NB4 (cell line): Measurements from ENCODE around the gene TMED1.

ENCODE experiments used
- POLR2A ChIP-seq: IDR thresholded peaks from 2 replicates; pipeline ENCODE4 v1.6.1; 2011; ENCODE audit warnings: mild to moderate bottlenecking; ENCODE audit not compliant: insufficient read length; ENCODE audit errors: extremely low read depth
- TF ChIP-seq, protein P1 (sequence below): IDR thresholded peaks from one replicate; pipeline ENCODE4 v1.5.1; 2012; ENCODE audit warnings: low read depth, low read length

DNA sequence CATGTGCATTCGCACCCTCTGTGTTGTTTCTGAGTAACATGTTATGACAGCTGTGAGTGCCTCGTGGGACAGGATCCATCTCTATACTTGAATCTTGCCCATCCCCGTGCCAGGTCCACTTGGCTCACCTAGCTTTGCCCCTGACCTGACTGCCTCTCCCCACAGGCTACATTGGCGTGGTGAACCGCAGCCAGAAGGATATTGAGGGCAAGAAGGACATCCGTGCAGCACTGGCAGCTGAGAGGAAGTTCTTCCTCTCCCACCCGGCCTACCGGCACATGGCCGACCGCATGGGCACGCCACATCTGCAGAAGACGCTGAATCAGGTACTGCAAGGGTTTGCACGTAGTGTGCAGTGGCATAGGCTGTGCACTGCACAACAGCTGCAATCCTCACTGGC, 53.2 kb downstream of the TMED1 start:
- TF ChIP-seq, protein P1, sequence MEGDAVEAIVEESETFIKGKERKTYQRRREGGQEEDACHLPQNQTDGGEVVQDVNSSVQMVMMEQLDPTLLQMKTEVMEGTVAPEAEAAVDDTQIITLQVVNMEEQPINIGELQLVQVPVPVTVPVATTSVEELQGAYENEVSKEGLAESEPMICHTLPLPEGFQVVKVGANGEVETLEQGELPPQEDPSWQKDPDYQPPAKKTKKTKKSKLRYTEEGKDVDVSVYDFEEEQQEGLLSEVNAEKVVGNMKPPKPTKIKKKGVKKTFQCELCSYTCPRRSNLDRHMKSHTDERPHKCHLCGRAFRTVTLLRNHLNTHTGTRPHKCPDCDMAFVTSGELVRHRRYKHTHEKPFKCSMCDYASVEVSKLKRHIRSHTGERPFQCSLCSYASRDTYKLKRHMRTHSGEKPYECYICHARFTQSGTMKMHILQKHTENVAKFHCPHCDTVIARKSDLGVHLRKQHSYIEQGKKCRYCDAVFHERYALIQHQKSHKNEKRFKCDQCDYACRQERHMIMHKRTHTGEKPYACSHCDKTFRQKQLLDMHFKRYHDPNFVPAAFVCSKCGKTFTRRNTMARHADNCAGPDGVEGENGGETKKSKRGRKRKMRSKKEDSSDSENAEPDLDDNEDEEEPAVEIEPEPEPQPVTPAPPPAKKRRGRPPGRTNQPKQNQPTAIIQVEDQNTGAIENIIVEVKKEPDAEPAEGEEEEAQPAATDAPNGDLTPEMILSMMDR = no peak
- no peak for TF ChIP-seq POLR2A
